ENCODE results near the gene KIAA1328. TPM values are rescaled to one million over a fixed set of nuclear protein-coding genes. Genes with fewer than 3 reads are reported as not detected.

Gene KIAA1328
- total and polyA plus RNA-seq, 8 donors: 2.1 to 5.2 (median 3.6) TPM

GRCh38 chr18:37173384-37173783 lies 344.5 kb downstream of the KIAA1328 start:
- no peak for TF ChIP-seq CTCF (IDR thresholded peaks at IDR 0.05)
- no peaks in the 10 kb centered on the region for H3K36me3 ChIP-seq
- no peaks in the 10 kb centered on the region for H3K9me3 ChIP-seq
- intact Hi-C loops (cut with DNase I): no loop called here
- FAIRE-seq (no peak), DNase-seq (no peak), ATAC-seq (no peak)
- no peak overlapping the region for H3K27ac ChIP-seq
- no peaks in the 10 kb centered on the region for H3K27me3 ChIP-seq
- H3K4me1 ChIP-seq: peaks cover 0 to 4% (median 2%) of the 10 kb centered on the region in 3 donors
- no peak overlapping the region for H3K4me3 ChIP-seq
- 87 to 90% methylated on average over 2 of the region's 2 CpGs for WGBS, 2 donors

GRCh38 chr18:37175727-37176620 lies 347.0 kb downstream of the KIAA1328 start:
- no peaks in the 10 kb centered on the region for H3K27me3 ChIP-seq
- DNase-seq: no peak
- intact Hi-C loops (cut with DNase I): no loop called here

GRCh38 chr18:37176621-37176934 lies 347.7 kb downstream of the KIAA1328 start:
- peaks cover 8 to 16% (median 9%) of the 10 kb centered on the region in 3 donors for H3K4me1 ChIP-seq
- FAIRE-seq (no peak), DNase-seq (no peak), ATAC-seq (peak; percentile 35 to 59 (median 50))
- no peaks in the 10 kb centered on the region for H3K36me3 ChIP-seq
- no peak overlapping the region for H3K27ac ChIP-seq
- no peaks in the 10 kb centered on the region for H3K9me3 ChIP-seq
- no peaks in the 10 kb centered on the region for H3K27me3 ChIP-seq
- no peak for TF ChIP-seq CTCF (IDR thresholded peaks at IDR 0.05)
- no peak overlapping the region for H3K4me3 ChIP-seq
- intact Hi-C loops (cut with DNase I): no loop called here

More at GRCh38 chr18:37175727-37176620, 347.0 kb downstream of the KIAA1328 start:
- no peak for TF ChIP-seq CTCF (IDR thresholded peaks at IDR 0.05)
- Histone ChIP-seq H3K9me3 (no peaks in the 10 kb centered on the region), H3K27ac (no peak overlapping the region), H3K36me3 (no peaks in the 10 kb centered on the region), H3K4me3 (no peak overlapping the region), H3K4me1 (peaks cover 8 to 16% (median 9%) of the 10 kb centered on the region in 3 donors)
- 91 to 96% methylated on average over 1 of the region's 1 CpG for WGBS, 2 donors
- ATAC-seq (no peak), FAIRE-seq (no peak)

GRCh38 chr18:37179384-37179783 lies 350.5 kb downstream of the KIAA1328 start:
- intact Hi-C loops (cut with DNase I): no loop called here
- no peaks in the 10 kb centered on the region for H3K36me3 ChIP-seq
- ATAC-seq (peak; percentile 93 to 99 (median 98)), DNase-seq (peak in 4 of 6 donors; percentile 43 to 73 (median 58)), FAIRE-seq (no peak)
- H3K4me3 ChIP-seq: no peak overlapping the region
- peak overlapping the region; percentile 33 to 72 (median 48) for H3K27ac ChIP-seq
- H3K4me1 ChIP-seq: peaks cover 8 to 16% (median 9%) of the 10 kb centered on the region in 3 donors
- H3K9me3 ChIP-seq: no peaks in the 10 kb centered on the region
- no peak for TF ChIP-seq CTCF (IDR thresholded peaks at IDR 0.05)
- H3K27me3 ChIP-seq: no peaks in the 10 kb centered on the region

- no peak overlapping the region for H3K4me3 ChIP-seq
- ATAC-seq: peak; percentile 29 to 70 (median 52)
- peaks cover 8 to 16% (median 9%) of the 10 kb centered on the region in 3 donors for H3K4me1 ChIP-seq
- intact Hi-C loops (cut with DNase I): no loop called here
- WGBS, 2 donors: 34 to 44% methylated on average over 5 of the region's 5 CpGs
- no peak for FAIRE-seq
- H3K9me3 ChIP-seq: no peaks in the 10 kb centered on the region
- no peaks in the 10 kb centered on the region for H3K27me3 ChIP-seq
- H3K27ac ChIP-seq: peak overlapping the region in 2 of 4 donors; percentile 18 to 38
- no peaks in the 10 kb centered on the region for H3K36me3 ChIP-seq
- no peak for DNase-seq
- TF ChIP-seq CTCF (IDR thresholded peaks at IDR 0.05): no peak
These were observed 351.2 kb downstream of the KIAA1328 start for GRCh38 chr18:37180086-37180485.
